Mesenchymal stem cell (in vitro differentiated cells and primary cell): ENCODE data around the gene ADGRL3.
A peak's percentile ranks its signal among the peaks of the same experiment; 100 is the strongest.

ENCODE experiments used
- DNase-seq: peaks from one replicate; pipeline ENCODE4 v3.0.0-alpha.2; 2013
- H2AFZ ChIP-seq: one replicate; pipeline ENCODE4 v1.6.1; 2013; ENCODE audit warnings: low read depth, mild to moderate bottlenecking, control low read depth, inconsistent platforms, low read length, moderate library complexity
- H2AK5ac ChIP-seq: 2 replicates; pipeline ENCODE4 v1.6.1; 2013; ENCODE audit warnings: low read length, moderate library complexity, mild to moderate bottlenecking, inconsistent platforms; ENCODE audit not compliant: severe bottlenecking
- H2BK120ac ChIP-seq: one replicate; pipeline ENCODE4 v1.6.1; 2013; ENCODE audit warnings: low read depth, mild to moderate bottlenecking, inconsistent platforms, low read length, moderate library complexity
- H2BK12ac ChIP-seq, 2 experiments: one replicate each; pipeline ENCODE4 v1.6.1; 2013; ENCODE audit warnings: inconsistent platforms in 2 of 2, low read length in 2 of 2, mild to moderate bottlenecking in 2 of 2, moderate library complexity in 2 of 2, control low read depth in 1 of 2
- H2BK15ac ChIP-seq: one replicate; pipeline ENCODE4 v1.6.1; 2013; ENCODE audit warnings: mild to moderate bottlenecking, low read depth, inconsistent platforms; ENCODE audit not compliant: poor library complexity, severe bottlenecking
- H2BK5ac ChIP-seq: 2 replicates; pipeline ENCODE4 v1.6.1; 2013; ENCODE audit warnings: low read depth, mild to moderate bottlenecking, low read length, control low read depth, inconsistent platforms; ENCODE audit not compliant: poor library complexity, severe bottlenecking
- H3K14ac ChIP-seq, 2 experiments: one replicate each; pipeline ENCODE4 v1.6.1; 2013; ENCODE audit warnings: inconsistent platforms in 2 of 2, low read length in 2 of 2, control low read depth in 1 of 2, mild to moderate bottlenecking in 1 of 2, moderate library complexity in 1 of 2
- H3K18ac ChIP-seq, 2 experiments: one replicate each; pipeline ENCODE4 v1.6.1; 2013; ENCODE audit warnings: inconsistent platforms in 2 of 2, low read length in 2 of 2, control low read depth in 1 of 2, low read depth in 1 of 2, mild to moderate bottlenecking in 1 of 2
- H3K23ac ChIP-seq, 2 experiments: one replicate each; pipeline ENCODE4 v1.6.1; 2013; ENCODE audit warnings: inconsistent platforms in 2 of 2, low read length in 2 of 2, mild to moderate bottlenecking in 2 of 2, moderate library complexity in 2 of 2, control low read depth in 1 of 2
- H3K27ac ChIP-seq: 2 replicates; pipeline ENCODE4 v1.5.1; 2013; ENCODE audit warnings: mild to moderate bottlenecking, moderate library complexity, low read length, control low read depth, inconsistent platforms; ENCODE audit not compliant: poor library complexity, severe bottlenecking
- H3K27me3 ChIP-seq, 2 experiments: 2 replicates each; pipeline versions ENCODE4 v1.6.1 to v1.7.0; 2013; ENCODE audit warnings: low read length in 2 of 2, mild to moderate bottlenecking in 2 of 2, moderate library complexity in 2 of 2, control low read depth in 1 of 2, inconsistent platforms in 1 of 2; ENCODE audit not compliant: control insufficient read depth in 1 of 2, insufficient read depth in 1 of 2
- H3K36me3 ChIP-seq, 2 experiments: 2 replicates each; pipeline versions ENCODE4 v1.6.1 to v1.7.0; 2013; ENCODE audit warnings: low read length in 2 of 2, control low read depth in 1 of 2, inconsistent platforms in 1 of 2, low read depth in 1 of 2, mild to moderate bottlenecking in 1 of 2; ENCODE audit not compliant: insufficient read depth in 2 of 2, control insufficient read depth in 1 of 2
- H3K4ac ChIP-seq, 2 experiments: one replicate each; pipeline ENCODE4 v1.6.1; 2013; ENCODE audit warnings: inconsistent platforms in 2 of 2, low read length in 2 of 2, mild to moderate bottlenecking in 2 of 2, moderate library complexity in 2 of 2, control low read depth in 1 of 2, low read depth in 1 of 2
- H3K4me1 ChIP-seq: 2 replicates; pipeline ENCODE4 v1.6.1; 2013; ENCODE audit warnings: low read depth, low read length, control low read depth; ENCODE audit not compliant: control insufficient read depth, insufficient read depth
- H3K4me2 ChIP-seq: 2 replicates; pipeline ENCODE4 v1.6.1; 2013; ENCODE audit warnings: low read length, mild to moderate bottlenecking, inconsistent platforms; ENCODE audit not compliant: poor library complexity, severe bottlenecking
- H3K4me3 ChIP-seq, 2 experiments: 2 replicates each; pipeline versions ENCODE4 v1.5.1 to v1.7.0; 2013; ENCODE audit warnings: low read length in 2 of 2, mild to moderate bottlenecking in 2 of 2, control low read depth in 1 of 2, low read depth in 1 of 2; ENCODE audit not compliant: insufficient read depth in 1 of 2
- H3K79me1 ChIP-seq: replicated peaks from 2 replicates; pipeline ENCODE4 v1.6.1; 2013; ENCODE audit warnings: mild to moderate bottlenecking, control low read depth, low read length, inconsistent platforms; ENCODE audit not compliant: poor library complexity, severe bottlenecking
- H3K9ac ChIP-seq: 2 replicates; pipeline ENCODE4 v1.7.0; 2013; ENCODE audit warnings: mild to moderate bottlenecking, low read length, moderate library complexity
- H3K9me3 ChIP-seq: 2 replicates; pipeline ENCODE4 v1.7.0; 2013; ENCODE audit warnings: mild to moderate bottlenecking, low read length; ENCODE audit not compliant: control insufficient read depth
- H4K8ac ChIP-seq: one replicate; pipeline ENCODE4 v1.6.1; 2013; ENCODE audit warnings: inconsistent platforms, mild to moderate bottlenecking, low read length, moderate library complexity
- H4K91ac ChIP-seq: one replicate; pipeline ENCODE4 v1.6.1; 2013; ENCODE audit warnings: mild to moderate bottlenecking, low read length, inconsistent platforms
- WGBS: methylation state at CpG from one replicate; pipeline ENCODE4 v1.1.7; 2013; ENCODE audit warnings: mixed read lengths; 5-methylcytosine and 5-hydroxymethylcytosine counted together

Gene ADGRL3

GRCh38 chr4:61461956-61462355, 261.8 kb downstream of the ADGRL3 start:
- Histone ChIP-seq H3K27ac (no peak overlapping the region), H3K27me3 (no peaks in the 10 kb centered on the region), H3K9me3 (no peaks in the 10 kb centered on the region), H4K8ac (no peak overlapping the region), H3K18ac (no peak overlapping the region), H3K4me3 (no peak overlapping the region), H3K9ac (no peak overlapping the region), H2BK5ac (no peak overlapping the region), H3K4me2 (no peak overlapping the region), H4K91ac (no peak overlapping the region), H3K79me1 (no peaks in the 10 kb centered on the region), H3K36me3 (no peaks in the 10 kb centered on the region), H2BK120ac (no peak overlapping the region), H2AFZ (no peak overlapping the region), H3K14ac (no peak overlapping the region), H3K23ac (no peak overlapping the region), H2BK15ac (no peak overlapping the region), H2AK5ac (no peak overlapping the region), H2BK12ac (no peak overlapping the region), H3K4me1 (no peaks in the 10 kb centered on the region), H3K4ac (no peak overlapping the region)
- no peak for DNase-seq
- WGBS, result 92% methylated on average over 1 of the region's 1 CpG

DNA sequence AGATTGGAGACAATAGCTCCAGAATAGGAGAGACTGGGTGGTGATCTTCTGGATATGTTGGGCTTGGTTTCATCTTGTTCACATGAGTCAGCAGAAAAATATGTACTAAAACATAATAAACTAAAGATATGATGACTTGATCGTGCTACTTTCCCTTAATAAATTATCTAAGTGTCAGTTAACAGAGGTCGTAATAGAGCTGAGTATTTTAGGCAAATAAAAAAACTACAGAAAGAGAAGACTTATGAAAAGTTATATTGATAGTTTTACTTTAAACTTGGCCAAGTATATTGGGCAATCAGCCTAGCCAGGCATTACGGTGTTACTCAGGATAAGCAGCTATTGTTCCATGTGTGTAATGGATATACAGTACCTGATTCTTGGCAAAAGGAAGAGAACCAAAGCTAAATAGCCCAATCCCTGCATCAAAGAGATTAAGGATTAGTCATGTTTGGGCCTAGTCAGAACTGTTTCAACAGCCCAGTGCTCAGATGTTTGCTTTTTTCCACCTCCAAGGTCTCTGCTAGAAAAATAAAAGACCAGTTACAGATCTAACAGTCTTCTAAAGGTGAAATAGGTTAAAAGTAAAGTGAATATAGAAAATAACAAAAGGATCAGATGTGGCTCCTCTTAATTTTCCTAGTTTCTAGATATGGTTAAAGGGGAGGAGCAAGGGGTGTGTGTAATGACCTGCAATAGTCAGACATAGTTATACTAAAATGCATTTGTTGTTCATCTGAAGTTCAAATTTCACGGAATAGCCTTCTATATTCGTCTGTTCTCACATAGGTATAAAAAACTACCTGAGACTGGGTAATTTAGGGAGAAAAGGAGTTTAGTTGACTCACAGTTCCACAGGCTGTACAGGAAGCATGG, 262.6 kb downstream of the ADGRL3 start:
- no peak overlapping the region for H3K9ac ChIP-seq
- H2BK120ac ChIP-seq, result no peak overlapping the region
- no peak overlapping the region for H3K4me2 ChIP-seq
- no peaks in the 10 kb centered on the region for H3K4me1 ChIP-seq
- H2AK5ac ChIP-seq, result no peak overlapping the region
- H3K9me3 ChIP-seq, result no peaks in the 10 kb centered on the region
- H3K4ac ChIP-seq, result no peak overlapping the region
- WGBS, result 88% methylated on average over 3 of the region's 5 CpGs
- DNase-seq, result peak; percentile 40
- H2BK15ac ChIP-seq, result no peak overlapping the region
- no peak overlapping the region for H2AFZ ChIP-seq
- peak overlapping the region; percentile 43 for H3K27ac ChIP-seq
- H4K91ac ChIP-seq, result no peak overlapping the region
- H2BK12ac ChIP-seq, result no peak overlapping the region
- no peaks in the 10 kb centered on the region for H3K79me1 ChIP-seq
- H3K36me3 ChIP-seq, result no peaks in the 10 kb centered on the region
- no peak overlapping the region for H3K18ac ChIP-seq
- H3K27me3 ChIP-seq, result no peaks in the 10 kb centered on the region
- no peak overlapping the region for H2BK5ac ChIP-seq
- no peak overlapping the region for H4K8ac ChIP-seq
- no peak overlapping the region for H3K23ac ChIP-seq
- no peak overlapping the region for H3K4me3 ChIP-seq
- H3K14ac ChIP-seq, result no peak overlapping the region

DNA sequence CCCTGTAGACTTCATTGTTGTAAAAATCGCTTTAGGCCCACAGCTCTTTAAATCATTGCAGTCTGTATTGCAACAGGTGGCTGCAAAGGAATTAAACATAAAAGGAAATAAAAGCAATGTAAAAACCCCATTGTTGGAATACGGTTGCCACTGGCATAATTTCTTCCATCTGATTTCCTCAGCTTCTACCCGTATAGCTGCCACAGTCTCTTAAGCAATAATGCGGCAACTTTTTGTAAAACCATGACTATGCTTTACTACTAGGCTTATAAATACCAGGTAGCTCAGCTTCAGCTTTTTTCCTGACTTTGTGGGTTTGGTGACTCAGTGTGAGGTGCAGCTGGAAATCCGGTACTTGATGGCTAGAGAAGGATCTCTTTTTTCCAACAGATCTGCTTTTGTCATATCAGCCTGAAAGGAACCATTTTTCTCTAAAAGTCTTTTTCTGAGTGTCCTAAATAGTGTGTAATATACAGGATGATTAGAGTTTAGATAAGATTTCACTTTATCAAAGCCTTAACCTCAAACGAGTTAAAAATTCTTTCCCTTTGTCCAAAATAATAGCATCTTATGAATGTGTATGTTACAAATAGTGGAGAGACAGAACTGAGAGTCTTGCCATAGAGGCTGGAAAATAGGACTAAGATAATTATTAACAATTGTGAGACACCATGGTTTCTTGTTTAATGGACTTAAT, 268.0 kb downstream of the ADGRL3 start:
- Histone ChIP-seq H3K4me2 (no peak overlapping the region), H2AFZ (no peak overlapping the region), H3K4ac (no peak overlapping the region), H3K4me3 (no peak overlapping the region), H4K91ac (no peak overlapping the region), H2AK5ac (no peak overlapping the region), H4K8ac (no peak overlapping the region), H2BK120ac (no peak overlapping the region), H3K14ac (no peak overlapping the region), H3K23ac (no peak overlapping the region), H3K79me1 (no peaks in the 10 kb centered on the region), H3K9me3 (no peaks in the 10 kb centered on the region), H2BK5ac (no peak overlapping the region), H2BK12ac (no peak overlapping the region), H3K27me3 (no peaks in the 10 kb centered on the region), H3K27ac (peak overlapping the region; percentile 79), H2BK15ac (no peak overlapping the region), H3K18ac (no peak overlapping the region), H3K4me1 (no peaks in the 10 kb centered on the region), H3K36me3 (no peaks in the 10 kb centered on the region), H3K9ac (no peak overlapping the region)
- peak; percentile 73 for DNase-seq
- 61% methylated on average over 4 of the region's 6 CpGs for WGBS

- H2AK5ac ChIP-seq, result no peak overlapping the region
- no peaks in the 10 kb centered on the region for H3K79me1 ChIP-seq
- H2BK15ac ChIP-seq, result no peak overlapping the region
- H3K36me3 ChIP-seq, result no peaks in the 10 kb centered on the region
- H3K4ac ChIP-seq, result no peak overlapping the region
- H3K27ac ChIP-seq, result no peak overlapping the region
- H3K9ac ChIP-seq, result no peak overlapping the region
- H3K9me3 ChIP-seq, result no peaks in the 10 kb centered on the region
- no peak overlapping the region for H3K18ac ChIP-seq
- no peaks in the 10 kb centered on the region for H3K4me1 ChIP-seq
- no peak overlapping the region for H3K23ac ChIP-seq
- H3K4me2 ChIP-seq, result no peak overlapping the region
- H3K14ac ChIP-seq, result no peak overlapping the region
- H3K27me3 ChIP-seq, result no peaks in the 10 kb centered on the region
- H2BK120ac ChIP-seq, result no peak overlapping the region
- H3K4me3 ChIP-seq, result no peak overlapping the region
- no peak for DNase-seq
- H4K8ac ChIP-seq, result no peak overlapping the region
- no peak overlapping the region for H2BK5ac ChIP-seq
- H2AFZ ChIP-seq, result no peak overlapping the region
- H2BK12ac ChIP-seq, result no peak overlapping the region
- no peak overlapping the region for H4K91ac ChIP-seq
- 89% methylated on average over 3 of the region's 3 CpGs for WGBS
Observed at GRCh38 chr4:61473306-61473705, 273.2 kb downstream of the ADGRL3 start.
